Measurements from ENCODE around the gene IGSF3.
A peak's percentile ranks its signal among the peaks of the same experiment; 100 is the strongest.
"Not testable (repeated sequence)": the region's sequence is repeated elsewhere in the genome, so short reads cannot be mapped to it uniquely, and the experiment has no call there.

IGSF3 gene

GRCh38 chr1:116626915-116627314, 40.6 kb downstream of the IGSF3 start:
- DNase-seq: not testable (repeated sequence)

GRCh38 chr1:116625155-116625554, 42.4 kb downstream of the IGSF3 start:
- DNase-seq: not testable (repeated sequence)

GRCh38 chr1:116624040-116624439, 43.5 kb downstream of the IGSF3 start:
- no peak for DNase-seq

- not testable (repeated sequence) for DNase-seq
Observed at GRCh38 chr1:116622496-116622895, 45.0 kb downstream of the IGSF3 start.

- DNase-seq: not testable (repeated sequence)
Observed at GRCh38 chr1:116621756-116622155, 45.8 kb downstream of the IGSF3 start.

- DNase-seq: not testable (repeated sequence)
Observed at GRCh38 chr1:116620392-116620791, 47.1 kb downstream of the IGSF3 start.

GRCh38 chr1:116619106-116619505, 48.4 kb downstream of the IGSF3 start:
- not testable (repeated sequence) for DNase-seq

GRCh38 chr1:116617808-116618207, 49.7 kb downstream of the IGSF3 start:
- not testable (repeated sequence) for DNase-seq

GRCh38 chr1:116613825-116614224, 53.7 kb downstream of the IGSF3 start:
- DNase-seq: not testable (repeated sequence)

GRCh38 chr1:116609801-116610371, 57.6 kb downstream of the IGSF3 start:
- DNase-seq: not testable (repeated sequence)

GRCh38 chr1:116608841-116609240, 58.7 kb downstream of the IGSF3 start:
- not testable (repeated sequence) for DNase-seq

GRCh38 chr1:116608151-116608550, 59.4 kb downstream of the IGSF3 start:
- not testable (repeated sequence) for DNase-seq

- DNase-seq: not testable (repeated sequence)
Observed at GRCh38 chr1:116607463-116607862, 60.1 kb downstream of the IGSF3 start.

- not testable (repeated sequence) for DNase-seq
Observed at GRCh38 chr1:116606067-116606466, 61.5 kb downstream of the IGSF3 start.

- DNase-seq: no peak
Observed at GRCh38 chr1:116605315-116605714, 62.2 kb downstream of the IGSF3 start.

- not testable (repeated sequence) for DNase-seq
Observed at GRCh38 chr1:116604408-116604807, 63.1 kb downstream of the IGSF3 start.

GRCh38 chr1:116603646-116604045, 63.9 kb downstream of the IGSF3 start:
- DNase-seq: not testable (repeated sequence)

- not testable (repeated sequence) for DNase-seq
Observed at GRCh38 chr1:116599369-116599768, 68.2 kb downstream of the IGSF3 start.

GRCh38 chr1:116598420-116599036, 69.0 kb downstream of the IGSF3 start:
- DNase-seq: not testable (repeated sequence)

- DNase-seq: not testable (repeated sequence)
Observed at GRCh38 chr1:116597388-116597787, 70.1 kb downstream of the IGSF3 start.

- DNase-seq: not testable (repeated sequence)
Observed at GRCh38 chr1:116596742-116597307, 70.7 kb downstream of the IGSF3 start.

GRCh38 chr1:116595946-116596741, 71.4 kb downstream of the IGSF3 start:
- DNase-seq: peak in 1 of 2 experiments; percentile 14
